DMS 273 (cell line): ENCODE data around the gene SLC2A14.
"Not testable (repeated sequence)": the region's sequence is repeated elsewhere in the genome, so short reads cannot be mapped to it uniquely, and the experiment has no call there.

Source experiments
- DNase-seq: peaks from one replicate; lab custom pipeline; 2025; ENCODE audit not compliant: unreplicated experiment; lab: John Stamatoyannopoulos, UW

Gene SLC2A14

GRCh38 chr12:7835116-7835515 is 37.6 kb downstream of the SLC2A14 start:
- DNase-seq: no peak

- no peak for DNase-seq
These were observed 38.0 kb downstream of the SLC2A14 start for GRCh38 chr12:7834701-7835100.

GRCh38 chr12:7833831-7834230 is 38.9 kb downstream of the SLC2A14 start:
- no peak for DNase-seq

GRCh38 chr12:7833201-7833600 is 39.5 kb downstream of the SLC2A14 start:
- DNase-seq: not testable (repeated sequence)

- DNase-seq: peak; percentile 49
These were observed 40.5 kb downstream of the SLC2A14 start for GRCh38 chr12:7832059-7832696.

GRCh38 chr12:7829737-7830136 is 43.0 kb downstream of the SLC2A14 start:
- DNase-seq: not testable (repeated sequence)

GRCh38 chr12:7825754-7826153 is 47.0 kb downstream of the SLC2A14 start:
- DNase-seq: not testable (repeated sequence)

GRCh38 chr12:7806863-7807487 is 65.7 kb downstream of the SLC2A14 start:
- DNase-seq: peak; percentile 72

GRCh38 chr12:7806319-7806718 is 66.4 kb downstream of the SLC2A14 start:
- not testable (repeated sequence) for DNase-seq

- no peak for DNase-seq
These were observed 71.3 kb downstream of the SLC2A14 start for GRCh38 chr12:7801460-7801859.

GRCh38 chr12:7798750-7799308 is 73.9 kb downstream of the SLC2A14 start:
- DNase-seq: not testable (repeated sequence)

- no peak for DNase-seq
These were observed 74.9 kb downstream of the SLC2A14 start for GRCh38 chr12:7797698-7798398.

GRCh38 chr12:7797269-7797668 is 75.4 kb downstream of the SLC2A14 start:
- not testable (repeated sequence) for DNase-seq

GRCh38 chr12:7793211-7793610 is 79.5 kb downstream of the SLC2A14 start:
- DNase-seq: no peak

GRCh38 chr12:7788884-7789528 is 83.7 kb downstream of the SLC2A14 start, which contains the start of gene NANOG:
NANOG (plus strand) TSS chr12:7789402; CDS start chr12:7789615, 213 bp downstream.
- not testable (repeated sequence) for DNase-seq

GRCh38 chr12:7788294-7788660 is 84.4 kb downstream of the SLC2A14 start:
- no peak for DNase-seq

GRCh38 chr12:7787574-7788293 is 85.0 kb downstream of the SLC2A14 start:
- DNase-seq: no peak

GRCh38 chr12:7784701-7785100 is 88.0 kb downstream of the SLC2A14 start:
- DNase-seq: no peak

GRCh38 chr12:7783433-7783832 is 89.3 kb downstream of the SLC2A14 start:
- not testable (repeated sequence) for DNase-seq

- DNase-seq: no peak
These were observed 90.7 kb downstream of the SLC2A14 start for GRCh38 chr12:7782055-7782454.

- no peak for DNase-seq
These were observed 91.4 kb downstream of the SLC2A14 start for GRCh38 chr12:7781274-7781673.
